NCI-H1436 (cell line): Measurements from ENCODE around the gene SPATA3.

Source experiments
- DNase-seq: peaks from one replicate; lab custom pipeline; 2025; lab: John Stamatoyannopoulos, UW

The SPATA3 gene

GRCh38 chr2:231049286-231050017 is 53.5 kb downstream of the SPATA3 start:
- DNase-seq: no peak

- DNase-seq: no peak
These were observed 54.3 kb downstream of the SPATA3 start for GRCh38 chr2:231050018-231050901.

- DNase-seq: no peak
These were observed 55.2 kb downstream of the SPATA3 start for GRCh38 chr2:231051116-231051515.

GRCh38 chr2:231052494-231053451 is 56.9 kb downstream of the SPATA3 start:
- DNase-seq: peak; percentile 73

DNA sequence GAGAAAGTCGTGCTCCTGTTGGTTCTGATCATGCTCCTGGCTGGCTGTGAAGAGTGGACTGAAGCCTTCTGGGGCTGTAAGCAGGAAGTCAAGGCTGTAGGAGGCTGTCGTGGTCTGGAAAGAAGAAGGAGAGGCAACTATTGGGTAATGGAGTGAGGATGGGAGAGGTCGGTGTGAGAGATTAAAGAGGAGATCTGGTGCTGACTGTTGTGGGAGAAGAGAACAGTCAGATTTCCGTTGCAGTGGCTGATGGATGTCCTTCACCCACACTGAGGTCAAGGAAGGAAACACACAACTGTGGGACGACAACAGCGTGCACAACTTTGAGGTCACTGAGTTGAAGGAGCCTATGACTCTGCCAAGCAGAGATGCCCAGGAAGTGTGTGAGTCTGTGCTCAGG is 57.9 kb downstream of the SPATA3 start:
- no peak for DNase-seq

DNA sequence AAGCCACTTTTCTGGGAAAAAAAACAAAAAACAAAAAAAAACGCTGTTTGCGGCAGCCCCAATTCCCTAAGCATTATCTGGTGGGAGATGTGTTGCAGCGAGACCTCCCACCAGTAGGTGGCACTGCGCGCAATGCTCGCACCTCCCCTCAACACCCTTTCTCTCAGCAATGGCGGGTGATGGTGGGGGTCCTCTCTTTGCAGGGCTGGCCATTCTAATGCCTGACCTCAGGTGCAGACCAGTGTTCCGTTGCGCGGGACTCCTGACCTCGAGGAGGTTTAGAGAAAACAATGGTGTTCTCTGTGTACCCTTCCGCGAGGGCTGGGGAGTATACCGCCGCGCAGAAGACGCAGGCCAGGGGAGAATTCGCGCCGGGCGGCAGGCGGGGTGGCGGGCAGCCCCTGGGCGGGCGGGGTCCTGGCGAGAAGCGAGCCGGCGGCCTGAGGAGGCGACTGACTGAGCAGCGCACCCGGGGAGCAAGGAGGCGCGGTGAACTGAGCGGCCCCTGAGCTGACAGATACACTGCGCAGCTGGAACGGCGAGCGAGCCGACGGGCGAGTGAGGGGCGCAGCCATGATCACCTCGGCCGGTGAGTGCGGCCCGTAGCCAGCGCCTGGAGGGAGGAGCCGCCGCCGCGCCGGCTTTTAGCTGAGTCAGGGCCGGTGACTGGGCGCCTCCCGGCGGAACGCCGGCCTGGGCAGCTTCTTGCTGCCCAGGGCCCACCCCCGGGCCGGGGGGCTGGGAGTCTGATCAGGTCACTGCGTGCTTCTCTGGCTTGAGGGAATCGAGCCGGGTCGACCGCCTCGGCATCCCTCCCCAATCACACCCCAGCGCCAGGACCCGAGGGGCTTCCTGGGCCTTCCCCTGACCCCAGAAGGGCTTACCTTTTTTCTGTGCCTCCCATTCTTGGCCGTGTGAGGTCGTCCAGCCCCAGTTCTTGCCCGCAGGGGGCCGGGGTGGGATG is 60.8 kb downstream of the SPATA3 start, which contains the start of gene PSMD1:
PSMD1 (plus strand) TSS at position 415 of the 964 bp plus-strand sequence; CDS start at position 574, 159 bp downstream.
- DNase-seq: peak; percentile 88

DNA sequence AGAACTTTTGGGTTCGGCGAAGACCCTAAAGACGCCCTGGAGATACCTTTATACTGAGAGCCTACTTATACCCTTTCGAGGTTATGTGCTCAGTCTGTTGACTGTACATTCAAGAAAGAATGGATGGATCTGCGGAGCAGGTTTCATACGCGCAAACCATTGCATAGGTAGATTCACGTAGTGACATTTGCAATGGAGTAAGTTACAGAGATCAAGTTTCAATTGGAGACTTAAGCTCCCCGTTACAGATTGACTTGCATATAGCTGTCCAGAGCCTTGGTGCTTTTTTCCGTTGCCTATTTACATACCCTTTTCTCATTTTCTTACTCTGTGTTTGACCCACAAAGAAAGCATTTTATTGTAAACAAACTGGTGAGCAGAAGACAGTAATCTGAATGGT is 61.7 kb downstream of the SPATA3 start:
- DNase-seq: no peak
